GM18520 (cell line): ENCODE measurements around the gene FLNC.

Source experiments
- ATAC-seq: cut with Tn5 transposase; IDR thresholded peaks from one replicate; pipeline ENCODE4 v1.9.1; 2021; ENCODE audit not compliant: unreplicated experiment

FLNC gene

GRCh38 chr7:128800567-128800966 lies 29.6 kb upstream of the FLNC start:
- ATAC-seq: no peak

- no peak for ATAC-seq
These were observed 29.2 kb upstream of the FLNC start for GRCh38 chr7:128801003-128801402.

- no peak for ATAC-seq
These were observed 28.4 kb upstream of the FLNC start for GRCh38 chr7:128801667-128802418.

- ATAC-seq: no peak
These were observed 25.7 kb upstream of the FLNC start for GRCh38 chr7:128804484-128804883.

GRCh38 chr7:128805225-128805624 lies 25.0 kb upstream of the FLNC start:
- no peak for ATAC-seq

GRCh38 chr7:128807191-128807590 lies 23.0 kb upstream of the FLNC start:
- no peak for ATAC-seq

- ATAC-seq: no peak
These were observed 20.8 kb upstream of the FLNC start for GRCh38 chr7:128809363-128809762.

GRCh38 chr7:128810473-128810872 lies 19.7 kb upstream of the FLNC start:
- no peak for ATAC-seq

- no peak for ATAC-seq
These were observed 19.2 kb upstream of the FLNC start for GRCh38 chr7:128810997-128811396.

GRCh38 chr7:128811631-128812430 lies 18.4 kb upstream of the FLNC start:
- no peak for ATAC-seq

GRCh38 chr7:128812514-128813168 lies 17.6 kb upstream of the FLNC start:
- ATAC-seq: no peak

- no peak for ATAC-seq
These were observed 15.7 kb upstream of the FLNC start for GRCh38 chr7:128814499-128814898.

- no peak for ATAC-seq
These were observed 14.8 kb upstream of the FLNC start for GRCh38 chr7:128815289-128815942.

- ATAC-seq: no peak
These were observed 11.5 kb upstream of the FLNC start for GRCh38 chr7:128818694-128819093.

GRCh38 chr7:128821724-128822123 lies 8.5 kb upstream of the FLNC start:
- ATAC-seq: no peak

- no peak for ATAC-seq
These were observed 3.7 kb upstream of the FLNC start for GRCh38 chr7:128826512-128826911.

GRCh38 chr7:128826916-128827247 lies 3.3 kb upstream of the FLNC start:
- ATAC-seq: no peak

- no peak for ATAC-seq
These were observed 2.8 kb upstream of the FLNC start for GRCh38 chr7:128827248-128827958.

GRCh38 chr7:128827971-128828711 lies 2.1 kb upstream of the FLNC start:
- ATAC-seq: no peak
